ENCODE data around the gene HJV. TPM values are rescaled to one million over a fixed set of nuclear protein-coding genes. Genes with fewer than 3 reads are reported as not detected.
A peak's percentile ranks its signal among the peaks of the same experiment; 100 is the strongest.

The HJV gene
- polyA plus RNA-seq, 2 donors = not detected

DNA sequence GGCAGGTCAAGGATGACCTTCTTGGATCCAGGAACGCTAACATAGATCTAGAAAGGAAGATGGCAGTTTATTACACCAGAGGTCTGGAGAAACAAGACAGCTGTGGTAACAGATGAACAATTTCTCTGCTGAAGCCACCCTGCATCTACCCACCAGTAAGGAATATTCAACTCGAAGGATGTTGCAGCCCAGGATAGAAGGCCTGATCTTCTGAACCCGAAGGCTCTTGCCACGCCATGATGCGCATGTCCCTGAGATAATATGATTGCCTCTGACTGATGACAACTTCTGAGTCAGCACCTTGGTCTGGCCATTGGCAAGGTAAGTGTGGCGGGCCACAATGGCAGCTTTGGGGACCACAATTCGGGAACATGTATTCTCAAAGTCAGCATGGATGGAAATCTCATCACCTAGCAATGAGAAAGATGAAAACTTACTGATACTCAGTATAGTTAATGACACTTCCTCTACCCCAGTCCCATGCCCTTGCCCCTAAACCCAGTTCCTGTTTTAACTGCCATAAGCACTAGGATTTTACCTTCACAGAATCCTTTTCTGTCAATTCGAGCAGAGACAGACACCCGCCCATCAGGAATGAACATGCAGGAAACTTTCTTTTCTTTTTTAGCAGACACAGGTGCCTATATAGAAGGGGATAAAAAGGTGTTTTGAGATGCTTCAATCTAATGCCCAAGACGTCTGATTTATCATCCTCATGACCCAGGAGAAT is 27.0 kb downstream of the HJV start:
- H3K4me3 ChIP-seq (ENCODE audit: low read depth in 1 of 2, low read length in 2 of 2) = peak overlapping the region; percentile 82 to 88
- H3K4me1 ChIP-seq (ENCODE audit: control insufficient read depth in 2 of 2, insufficient read depth in 2 of 2, low read length in 1 of 2) = peaks cover 0 to 4% of the 10 kb centered on the region in 2 donors
- H3K9me3 ChIP-seq (ENCODE audit: control insufficient read depth in 2 of 2, insufficient read depth in 1 of 2, low read depth in 1 of 2, low read length in 1 of 2) = no peaks in the 10 kb centered on the region
- H3K27me3 ChIP-seq (ENCODE audit: control insufficient read depth in 1 of 2, insufficient read depth in 2 of 2, low read length in 2 of 2) = no peaks in the 10 kb centered on the region
- peaks cover 11 to 13% of the 10 kb centered on the region in 2 donors for H3K36me3 ChIP-seq (ENCODE audit: control insufficient read depth in 2 of 2, insufficient read depth in 2 of 2, low read length in 1 of 2)
- H3K27ac ChIP-seq (ENCODE audit: low read depth in 2 of 2, low read length in 1 of 2) = peak overlapping the region; percentile 80 to 89
- 6 to 11% methylated on average over 10 of the region's 10 CpGs for WGBS, 2 donors

DNA sequence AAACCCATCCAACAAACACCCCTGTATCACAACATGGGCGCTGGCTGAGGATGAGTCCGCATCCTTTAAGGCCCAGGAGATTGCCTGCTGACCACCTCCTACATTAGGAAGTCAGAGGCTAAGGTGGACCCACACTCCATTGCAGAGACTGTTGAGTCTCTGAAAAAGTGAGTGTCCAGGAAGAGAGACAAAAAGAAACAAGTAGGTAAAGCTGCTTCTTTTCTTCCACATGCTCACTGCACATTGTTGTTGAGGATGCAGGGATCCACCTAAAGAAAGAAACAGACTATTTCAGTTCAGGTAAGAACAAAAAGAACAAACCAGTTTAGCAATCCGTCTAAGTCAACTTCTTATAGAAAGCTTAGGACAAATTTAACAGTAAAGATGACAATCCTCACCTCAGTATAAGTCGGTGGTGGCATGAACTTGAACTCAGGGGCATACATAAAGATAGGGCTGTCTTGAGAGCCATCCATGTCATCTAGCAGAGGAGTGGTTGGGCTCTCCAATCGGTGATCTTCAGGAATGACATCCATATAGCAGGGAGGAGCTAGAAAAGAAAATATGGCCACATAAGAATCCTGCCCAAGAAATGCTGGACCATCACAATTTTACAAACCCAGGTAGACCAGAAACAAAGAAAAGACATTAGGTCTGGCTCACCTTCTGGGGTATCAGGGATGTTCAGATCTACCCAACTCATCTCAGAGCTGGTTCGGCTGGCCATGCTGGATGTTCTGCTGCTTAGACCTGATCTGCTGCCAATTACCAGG is 27.7 kb downstream of the HJV start:
- peak overlapping the region; percentile 38 to 80 for H3K27ac ChIP-seq (ENCODE audit: low read depth in 2 of 2, low read length in 1 of 2)
- no peaks in the 10 kb centered on the region for H3K9me3 ChIP-seq (ENCODE audit: control insufficient read depth in 2 of 2, insufficient read depth in 1 of 2, low read depth in 1 of 2, low read length in 1 of 2)
- peak overlapping the region; percentile 82 to 88 for H3K4me3 ChIP-seq (ENCODE audit: low read depth in 1 of 2, low read length in 2 of 2)
- peaks cover 0 to 4% of the 10 kb centered on the region in 2 donors for H3K4me1 ChIP-seq (ENCODE audit: control insufficient read depth in 2 of 2, insufficient read depth in 2 of 2, low read length in 1 of 2)
- WGBS, 2 donors = 20 to 26% methylated on average over 6 of the region's 6 CpGs
- H3K36me3 ChIP-seq (ENCODE audit: control insufficient read depth in 2 of 2, insufficient read depth in 2 of 2, low read length in 1 of 2) = peaks cover 11 to 13% of the 10 kb centered on the region in 2 donors
- no peaks in the 10 kb centered on the region for H3K27me3 ChIP-seq (ENCODE audit: control insufficient read depth in 1 of 2, insufficient read depth in 2 of 2, low read length in 2 of 2)

DNA sequence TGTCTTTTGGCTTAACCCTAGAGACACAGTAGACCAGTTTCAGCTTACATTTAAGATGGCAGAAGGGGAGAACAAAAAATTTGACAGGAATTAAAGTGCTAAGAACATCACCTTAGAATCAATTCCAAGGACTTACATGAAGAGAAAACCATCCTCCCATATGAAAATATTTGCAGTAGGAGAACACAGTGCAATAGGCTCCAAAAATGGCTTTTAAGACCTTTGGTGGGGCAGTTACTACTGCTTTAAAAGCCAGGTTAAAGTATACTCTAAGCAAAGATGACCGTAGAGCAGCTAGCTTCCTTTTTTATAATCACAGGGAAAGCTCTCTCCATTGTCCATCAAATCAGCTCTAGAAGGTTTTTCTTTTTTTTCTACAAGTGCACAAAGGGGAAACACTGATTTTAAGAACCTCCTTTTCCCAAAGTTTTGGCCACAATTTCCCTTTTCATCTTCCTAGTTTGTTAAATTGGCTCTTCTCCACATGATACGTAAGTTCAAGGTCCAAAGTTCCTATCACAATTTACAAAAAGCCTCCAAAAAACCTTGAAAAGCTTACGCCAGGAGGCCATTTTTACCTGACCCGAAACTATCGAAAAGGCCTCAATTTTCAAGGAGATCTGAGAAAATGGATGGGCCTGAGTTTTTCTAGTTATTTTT is 28.4 kb downstream of the HJV start:
- H3K36me3 ChIP-seq (ENCODE audit: control insufficient read depth in 2 of 2, insufficient read depth in 2 of 2, low read length in 1 of 2) = peaks cover 11 to 13% of the 10 kb centered on the region in 2 donors
- WGBS, 2 donors = 34 to 37% methylated on average over 5 of the region's 5 CpGs
- no peaks in the 10 kb centered on the region for H3K9me3 ChIP-seq (ENCODE audit: control insufficient read depth in 2 of 2, insufficient read depth in 1 of 2, low read depth in 1 of 2, low read length in 1 of 2)
- peak overlapping the region; percentile 82 to 88 for H3K4me3 ChIP-seq (ENCODE audit: low read depth in 1 of 2, low read length in 2 of 2)
- H3K27me3 ChIP-seq (ENCODE audit: control insufficient read depth in 1 of 2, insufficient read depth in 2 of 2, low read length in 2 of 2) = no peaks in the 10 kb centered on the region
- peak overlapping the region; percentile 70 to 76 for H3K27ac ChIP-seq (ENCODE audit: low read depth in 2 of 2, low read length in 1 of 2)
- peaks cover 0 to 2% of the 10 kb centered on the region in 2 donors for H3K4me1 ChIP-seq (ENCODE audit: control insufficient read depth in 2 of 2, insufficient read depth in 2 of 2, low read length in 1 of 2)

GRCh38 chr1:145992502-145992936 is 29.0 kb downstream of the HJV start:
- peaks cover 0 to 2% of the 10 kb centered on the region in 2 donors for H3K4me1 ChIP-seq (ENCODE audit: control insufficient read depth in 2 of 2, insufficient read depth in 2 of 2, low read length in 1 of 2)
- H3K36me3 ChIP-seq (ENCODE audit: control insufficient read depth in 2 of 2, insufficient read depth in 2 of 2, low read length in 1 of 2) = peaks cover 11 to 13% of the 10 kb centered on the region in 2 donors
- no peaks in the 10 kb centered on the region for H3K27me3 ChIP-seq (ENCODE audit: control insufficient read depth in 1 of 2, insufficient read depth in 2 of 2, low read length in 2 of 2)
- H3K27ac ChIP-seq (ENCODE audit: low read depth in 2 of 2, low read length in 1 of 2) = peak overlapping the region; percentile 74 to 76
- peak overlapping the region; percentile 44 to 82 for H3K4me3 ChIP-seq (ENCODE audit: low read depth in 1 of 2, low read length in 2 of 2)
- WGBS, 2 donors = 52 to 59% methylated on average over 1 of the region's 1 CpG
- no peaks in the 10 kb centered on the region for H3K9me3 ChIP-seq (ENCODE audit: control insufficient read depth in 2 of 2, insufficient read depth in 1 of 2, low read depth in 1 of 2, low read length in 1 of 2)

DNA sequence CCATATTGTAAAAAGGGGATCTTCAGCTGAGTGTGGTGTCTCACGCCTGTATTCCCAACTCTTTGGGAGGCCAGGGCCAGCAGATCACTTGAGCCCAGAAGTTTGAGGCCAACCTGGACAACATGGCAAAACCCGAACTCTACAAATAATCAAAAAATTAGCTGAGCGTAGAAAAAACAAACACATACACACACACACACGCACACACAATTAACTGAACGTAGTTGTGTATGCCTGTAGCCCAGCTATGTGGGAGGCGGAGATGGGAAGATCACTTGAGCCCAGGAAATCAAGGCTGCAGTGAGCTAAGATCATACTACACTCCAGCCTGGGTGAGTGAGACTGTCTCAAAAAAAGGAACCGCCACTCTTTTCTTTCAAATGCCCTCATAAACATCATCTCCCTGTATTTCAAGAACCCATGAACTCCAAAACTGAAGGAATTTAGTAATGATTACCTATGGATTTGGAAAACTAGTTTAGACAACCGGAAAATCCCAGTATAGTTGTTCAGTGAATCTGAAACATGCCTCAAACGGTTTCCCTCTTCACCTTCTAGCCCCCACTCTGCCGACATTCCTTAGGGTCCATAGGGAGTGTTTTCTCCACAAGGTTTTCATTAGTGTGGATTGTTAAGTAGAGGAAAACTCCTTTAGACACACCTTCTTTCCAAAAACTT is 29.7 kb downstream of the HJV start:
- H3K4me1 ChIP-seq (ENCODE audit: control insufficient read depth in 2 of 2, insufficient read depth in 2 of 2, low read length in 1 of 2) = peaks cover 0 to 2% of the 10 kb centered on the region in 2 donors
- peak overlapping the region; percentile 59 to 63 for H3K27ac ChIP-seq (ENCODE audit: low read depth in 2 of 2, low read length in 1 of 2)
- no peaks in the 10 kb centered on the region for H3K27me3 ChIP-seq (ENCODE audit: control insufficient read depth in 1 of 2, insufficient read depth in 2 of 2, low read length in 2 of 2)
- no peaks in the 10 kb centered on the region for H3K9me3 ChIP-seq (ENCODE audit: control insufficient read depth in 2 of 2, insufficient read depth in 1 of 2, low read depth in 1 of 2, low read length in 1 of 2)
- peak overlapping the region in 1 of 2 donors; percentile 82 for H3K4me3 ChIP-seq (ENCODE audit: low read depth in 1 of 2, low read length in 2 of 2)
- WGBS, 2 donors = 61 to 66% methylated on average over 10 of the region's 10 CpGs
- H3K36me3 ChIP-seq (ENCODE audit: control insufficient read depth in 2 of 2, insufficient read depth in 2 of 2, low read length in 1 of 2) = peaks cover 11 to 13% of the 10 kb centered on the region in 2 donors

- Histone ChIP-seq H3K27ac (ENCODE audit: low read depth in 2 of 2, low read length in 1 of 2) (peak overlapping the region; percentile 45 to 55), H3K9me3 (ENCODE audit: control insufficient read depth in 2 of 2, insufficient read depth in 1 of 2, low read depth in 1 of 2, low read length in 1 of 2) (no peaks in the 10 kb centered on the region), H3K4me1 (ENCODE audit: control insufficient read depth in 2 of 2, insufficient read depth in 2 of 2, low read length in 1 of 2) (peaks cover 0 to 3% of the 10 kb centered on the region in 2 donors), H3K36me3 (ENCODE audit: control insufficient read depth in 2 of 2, insufficient read depth in 2 of 2, low read length in 1 of 2) (peaks cover 11 to 13% of the 10 kb centered on the region in 2 donors), H3K4me3 (ENCODE audit: low read depth in 1 of 2, low read length in 2 of 2) (no peak overlapping the region), H3K27me3 (ENCODE audit: control insufficient read depth in 1 of 2, insufficient read depth in 2 of 2, low read length in 2 of 2) (no peaks in the 10 kb centered on the region)
- WGBS, 2 donors = 76 to 81% methylated on average over 7 of the region's 7 CpGs
Observed at GRCh38 chr1:145990249-145990855, 31.2 kb downstream of the HJV start.

DNA sequence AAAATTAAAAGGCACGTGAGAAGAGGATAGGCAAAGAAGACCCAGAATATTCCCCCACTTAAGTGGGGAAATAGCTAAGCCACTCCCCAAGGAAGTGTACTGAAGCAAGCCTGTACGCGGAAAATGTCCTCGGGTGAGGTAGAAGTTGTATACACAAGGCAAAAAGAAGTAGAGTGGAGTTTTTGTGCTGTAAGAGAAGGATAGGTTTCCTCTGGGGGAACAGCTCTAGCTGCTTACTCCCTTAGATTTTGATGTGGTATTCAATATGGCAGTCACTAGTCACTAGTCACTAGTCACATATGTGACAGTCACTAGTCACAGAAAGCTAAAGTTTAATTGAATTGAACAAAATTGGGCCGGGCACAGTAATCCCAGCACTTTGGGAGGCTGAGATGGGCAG is 32.8 kb downstream of the HJV start:
- 53 to 62% methylated on average over 5 of the region's 5 CpGs for WGBS, 2 donors
- Histone ChIP-seq H3K4me3 (ENCODE audit: low read depth in 1 of 2, low read length in 2 of 2) (no peak overlapping the region), H3K4me1 (ENCODE audit: control insufficient read depth in 2 of 2, insufficient read depth in 2 of 2, low read length in 1 of 2) (peaks cover 2 to 3% of the 10 kb centered on the region in 2 donors), H3K9me3 (ENCODE audit: control insufficient read depth in 2 of 2, insufficient read depth in 1 of 2, low read depth in 1 of 2, low read length in 1 of 2) (no peaks in the 10 kb centered on the region), H3K27ac (ENCODE audit: low read depth in 2 of 2, low read length in 1 of 2) (peak overlapping the region; percentile 54 to 58), H3K27me3 (ENCODE audit: control insufficient read depth in 1 of 2, insufficient read depth in 2 of 2, low read length in 2 of 2) (no peaks in the 10 kb centered on the region), H3K36me3 (ENCODE audit: control insufficient read depth in 2 of 2, insufficient read depth in 2 of 2, low read length in 1 of 2) (peaks cover 2 to 7% of the 10 kb centered on the region in 2 donors)

DNA sequence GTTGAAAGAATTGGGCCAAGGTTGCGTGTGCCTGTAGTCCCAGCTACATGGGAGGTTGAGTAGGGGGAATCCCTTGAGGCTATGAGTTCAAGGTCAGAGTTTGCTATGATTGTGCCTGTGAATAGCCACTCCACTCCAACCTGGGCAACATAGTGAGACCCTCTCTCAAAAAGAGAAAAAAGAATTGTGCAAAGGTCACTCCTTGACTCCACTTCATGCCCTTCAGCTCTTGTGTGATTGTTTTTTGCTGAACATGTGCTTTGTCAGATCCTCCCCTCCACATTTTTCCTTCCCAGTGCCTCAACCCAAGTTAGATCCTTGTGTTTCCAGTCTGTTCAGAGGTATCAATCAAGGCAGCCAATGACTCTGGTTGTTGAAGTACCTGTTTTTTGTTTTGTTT is 33.6 kb downstream of the HJV start:
- WGBS, 2 donors = 95 to 100% methylated on average over 1 of the region's 1 CpG
- Histone ChIP-seq H3K36me3 (ENCODE audit: control insufficient read depth in 2 of 2, insufficient read depth in 2 of 2, low read length in 1 of 2) (peaks cover 0 to 3% of the 10 kb centered on the region in 2 donors), H3K4me3 (ENCODE audit: low read depth in 1 of 2, low read length in 2 of 2) (no peak overlapping the region), H3K9me3 (ENCODE audit: control insufficient read depth in 2 of 2, insufficient read depth in 1 of 2, low read depth in 1 of 2, low read length in 1 of 2) (no peaks in the 10 kb centered on the region), H3K27me3 (ENCODE audit: control insufficient read depth in 1 of 2, insufficient read depth in 2 of 2, low read length in 2 of 2) (no peaks in the 10 kb centered on the region), H3K4me1 (ENCODE audit: control insufficient read depth in 2 of 2, insufficient read depth in 2 of 2, low read length in 1 of 2) (peaks cover 2 to 5% of the 10 kb centered on the region in 2 donors), H3K27ac (ENCODE audit: low read depth in 2 of 2, low read length in 1 of 2) (peak overlapping the region in 1 of 2 donors; percentile 60)

Data from esophagus (tissue), 2 donors.